IMR-90 (cell line): ENCODE measurements around the gene VEGFA. TPM values are rescaled to one million over a fixed set of nuclear protein-coding genes. Genes with fewer than 3 reads are reported as not detected.

Source experiments
- ATAC-seq: fragments of 200-7000 bp; cut with Tn5 transposase; 2 replicates; pipeline ENCODE4 v1.9.1; 2020; ENCODE audit warnings: low read depth, mild to moderate bottlenecking, moderate library complexity
- BruUV-seq: library from RNA; stranded (reverse); fragments of 400-500 nt; replicated peaks from 2 replicates; lab custom pipeline; 2021; lab: Mats Ljungman, UMichigan
- CTCF ChIA-PET: fragments of 300-600 bp; formaldehyde crosslinking; extraction: SDS; loops from one replicate; lab custom pipeline; 2021; ENCODE audit warnings: antibody characterized with exemption; lab: Yijun Ruan, JAX
- POLR2A ChIA-PET: fragments of 300-600 bp; sonication (Branson Sonifier 250); formaldehyde crosslinking; loops from one replicate; lab custom pipeline; 2022; ENCODE audit warnings: antibody characterized with exemption; ENCODE audit not compliant: unreplicated experiment; lab: Charles Lee
- DNase-seq: peaks from one replicate; pipeline ENCODE4 v3.0.0; 2013
- H2AFZ ChIP-seq: replicated peaks from 2 replicates; pipeline ENCODE3; 2013; ENCODE audit warnings: low read length, mild to moderate bottlenecking; ENCODE audit not compliant: poor library complexity
- H2AK5ac ChIP-seq: 2 replicates; pipeline ENCODE4 v1.6.1; 2013; ENCODE audit warnings: low read depth, low read length, inconsistent platforms
- H2AK9ac ChIP-seq: replicated peaks from 2 replicates; pipeline ENCODE3; 2013; ENCODE audit warnings: mild to moderate bottlenecking, low read depth, low read length, moderate library complexity; ENCODE audit not compliant: poor library complexity
- H2BK120ac ChIP-seq: 2 replicates; pipeline ENCODE4 v1.6.1; 2013; ENCODE audit warnings: low read depth, low read length, inconsistent platforms
- H2BK15ac ChIP-seq: 3 replicates; pipeline ENCODE4 v1.6.1; 2013; ENCODE audit warnings: low read depth, low read length, inconsistent platforms
- H2BK20ac ChIP-seq: 2 replicates; pipeline ENCODE4 v1.6.1; 2013; ENCODE audit warnings: low read depth, mild to moderate bottlenecking, inconsistent platforms, low read length, moderate library complexity
- H2BK5ac ChIP-seq: 2 replicates; pipeline ENCODE4 v1.6.1; 2013; ENCODE audit warnings: mild to moderate bottlenecking, low read depth, low read length, inconsistent platforms; ENCODE audit not compliant: poor library complexity, severe bottlenecking
- H3K14ac ChIP-seq: replicated peaks from 2 replicates; pipeline ENCODE4 v1.6.1; 2013; ENCODE audit warnings: low read depth, low read length, inconsistent platforms
- H3K18ac ChIP-seq: 2 replicates; pipeline ENCODE4 v1.6.1; 2013; ENCODE audit warnings: low read depth, low read length, control low read depth
- H3K23ac ChIP-seq: 2 replicates; pipeline ENCODE4 v1.6.1; 2013; ENCODE audit warnings: low read depth, low read length, inconsistent platforms
- H3K27ac ChIP-seq: 2 replicates; pipeline ENCODE4 v1.5.1; 2013; ENCODE audit warnings: mild to moderate bottlenecking, control low read depth, low read length; ENCODE audit not compliant: insufficient read depth
- H3K27me3 ChIP-seq: 2 replicates; pipeline ENCODE4 v1.6.1; 2013; ENCODE audit warnings: low read length; ENCODE audit not compliant: control insufficient read depth, insufficient read depth
- H3K36me3 ChIP-seq: 2 replicates; pipeline ENCODE4 v1.6.1; 2013; ENCODE audit warnings: low read length, mixed read lengths; ENCODE audit not compliant: control insufficient read depth, insufficient read depth
- H3K4ac ChIP-seq: 2 replicates; pipeline ENCODE4 v1.6.1; 2013; ENCODE audit warnings: low read depth, low read length, inconsistent platforms
- H3K4me1 ChIP-seq: 2 replicates; pipeline ENCODE4 v1.6.1; 2013; ENCODE audit warnings: low read length, mixed read lengths; ENCODE audit not compliant: control insufficient read depth, insufficient read depth
- H3K4me2 ChIP-seq: 2 replicates; pipeline ENCODE4 v1.6.1; 2013; ENCODE audit warnings: low read depth, mild to moderate bottlenecking, control low read depth, low read length, moderate library complexity
- H3K4me3 ChIP-seq: 2 replicates; pipeline ENCODE4 v1.5.1; 2013; ENCODE audit warnings: low read depth, mild to moderate bottlenecking, control low read depth, low read length, moderate library complexity; ENCODE audit not compliant: insufficient read depth
- H3K56ac ChIP-seq: 2 replicates; pipeline ENCODE4 v1.6.1; 2013; ENCODE audit warnings: low read length, inconsistent platforms; ENCODE audit not compliant: insufficient read depth; ENCODE audit errors: extremely low read depth
- H3K79me1 ChIP-seq, 2 experiments: 2 replicates each; pipeline ENCODE4 v1.6.1; 2013; ENCODE audit warnings: low read length in 2 of 2, inconsistent platforms in 1 of 2, low read depth in 1 of 2
- H3K9ac ChIP-seq: 2 replicates; pipeline ENCODE4 v1.6.1; 2013; ENCODE audit warnings: low read depth, low read length, control low read depth
- H3K9me1 ChIP-seq: 2 replicates; pipeline ENCODE4 v1.6.1; 2013; ENCODE audit warnings: low read length, inconsistent platforms; ENCODE audit not compliant: insufficient read depth
- H3K9me3 ChIP-seq: 2 replicates; pipeline ENCODE4 v1.6.1; 2013; ENCODE audit warnings: low read length; ENCODE audit not compliant: control insufficient read depth, insufficient read depth
- H4K20me1 ChIP-seq: 2 replicates; pipeline ENCODE4 v1.6.1; 2013; ENCODE audit warnings: low read length, inconsistent platforms; ENCODE audit not compliant: insufficient read depth
- H4K5ac ChIP-seq: 2 replicates; pipeline ENCODE4 v1.6.1; 2013; ENCODE audit warnings: mild to moderate bottlenecking, low read depth, low read length, control low read depth
- H4K8ac ChIP-seq, 2 experiments: 2 replicates each; pipeline ENCODE4 v1.6.1; 2013; ENCODE audit warnings: low read depth in 2 of 2, low read length in 2 of 2, control low read depth in 1 of 2, inconsistent platforms in 1 of 2
- H4K91ac ChIP-seq: 2 replicates; pipeline ENCODE4 v1.6.1; 2013; ENCODE audit warnings: low read depth, low read length, inconsistent platforms; ENCODE audit not compliant: insufficient read depth
- RFX5 ChIP-seq: IDR thresholded peaks from 2 replicates; pipeline ENCODE4 v1.8.0; 2012; ENCODE audit warnings: low read depth, mild to moderate bottlenecking, low read length, moderate library complexity
- USF2 ChIP-seq: fragments of 150-350 bp; IDR thresholded peaks from 2 replicates; pipeline ENCODE4 v1.6.1; 2017; ENCODE audit warnings: mild to moderate bottlenecking, antibody characterized with exemption, low read length, low read depth
- WGBS, 2 experiments: methylation state at CpG; one replicate each; pipeline versions ENCODE4 v1.1.5 to v1.1.7; 2013; ENCODE audit warnings: missing lambda C conversion rate in 2 of 2; ENCODE audit not compliant: insufficient read length in 1 of 2; ENCODE audit errors: extremely low coverage in 2 of 2; 5-methylcytosine and 5-hydroxymethylcytosine counted together
- dilution Hi-C: fragments of 300-500 bp; cut with HindIII; formaldehyde crosslinking; loops from one replicate; pipeline ENCODE4 v1.14.3; 2018; ENCODE audit warnings: low sequenced_read_pairs; ENCODE audit not compliant: unreplicated experiment
- in situ Hi-C: fragments of 300-500 bp; cut with MboI; formaldehyde crosslinking; loops from 3 replicates; pipeline ENCODE4 v1.14.3; 2019; ENCODE audit warnings: low sequenced_read_pairs, inconsistent platforms, mixed read lengths
- intact Hi-C: fragments of 100-400 bp; cut with micrococcal nuclease; formaldehyde crosslinking; loops from 2 replicates; pipeline ENCODE4 v1.10.0; 2022
- polyA plus RNA-seq, 3 experiments: library from polyadenylated mRNA; depleted of rRNA; stranded (reverse); fragments of >200 nt; gene quantifications; 2 replicates each; pipeline ENCODE4 v1.2.3, GENCODE V29; 2012; ENCODE audit warnings: low replicate concordance in 1 of 3
- total RNA-seq: library from RNA; depleted of rRNA; stranded (reverse); fragments of >200 nt; gene quantifications from 2 replicates; pipeline ENCODE4 v1.2.3, GENCODE V29; 2012

Gene VEGFA
- total and polyA plus RNA-seq, 2 of the 4 experiments (the other 2 are of a cell fraction), result 190 to 234 TPM

GRCh38 chr6:43785220-43785752 lies 15.3 kb downstream of the VEGFA start:
- in situ Hi-C loops (no loop called here), intact Hi-C loops (no loop called here), dilution Hi-C loops (no loop called here)
- BruUV-seq, result TSS peak; percentile 93
- Histone ChIP-seq H3K36me3 (peaks cover 58% of the 10 kb centered on the region), H3K9ac (no peak overlapping the region), H4K5ac (no peak overlapping the region), H3K56ac (no peak overlapping the region), H3K4ac (no peak overlapping the region), H3K4me1 (peaks cover 7% of the 10 kb centered on the region; the same call in 1 of the 2 replicates), H2AFZ (no peak overlapping the region), H2BK5ac (no peak overlapping the region), H3K4me2 (no peak overlapping the region), H2BK120ac (no peak overlapping the region), H4K20me1 (peaks cover 68% of the 10 kb centered on the region), H4K8ac (no peak overlapping the region), H3K27ac (no peak overlapping the region), H3K27me3 (no peaks in the 10 kb centered on the region), H3K23ac (no peak overlapping the region), H3K79me1 (peaks cover 27 to 45% of the 10 kb centered on the region in 2 experiments), H2BK20ac (no peak overlapping the region), H3K9me1 (peaks cover 2% of the 10 kb centered on the region; the same call in 1 of the 2 replicates), H4K91ac (no peak overlapping the region), H2AK5ac (no peak overlapping the region), H3K18ac (no peak overlapping the region), H3K14ac (no peak overlapping the region), H3K4me3 (no peak overlapping the region), H2AK9ac (no peak overlapping the region), H3K9me3 (no peaks in the 10 kb centered on the region), H2BK15ac (no peak overlapping the region)
- ATAC-seq, result no peak
- WGBS, 2 experiments, result 85% methylated on average over 6 of the region's 14 CpGs; no CpG with 5 or more reads in 1 of the 2 experiments
- POLR2A ChIA-PET, result no interaction called here
- TF ChIP-seq RFX5 (no peak), USF2 (0 out of 2 replicates have a peak, but pooled peaks have one; percentile 3)
- no peak for DNase-seq
- CTCF ChIA-PET, result no interaction called here
